ENCODE data around the gene SCART1.

- no peak for TF ChIP-seq CTCF (IDR thresholded peaks at IDR 0.05)
- no peak for TF ChIP-seq JUN (CRISPR knock-in tag; IDR thresholded peaks at IDR 0.05)
Measured at GRCh38 chr10:133516057-133516456, 62.3 kb downstream of the SCART1 start.
